Astrocyte (in vitro differentiated cells and primary cell): ENCODE measurements around the gene DDR2. TPM values are rescaled to one million over a fixed set of nuclear protein-coding genes. Genes with fewer than 3 reads are reported as not detected.

Experiments used
- DNase-seq: peaks from one replicate; pipeline ENCODE4 v3.0.0-alpha.2; 2010; ENCODE audit warnings: low read depth
- FAIRE-seq: peaks from 2 replicates; lab custom pipeline; 2011; peaks lifted over from hg19 to GRCh38; lab: Jason Lieb, UNC
- H2AFZ ChIP-seq: 2 replicates; pipeline ENCODE4 v1.6.0; 2012; ENCODE audit warnings: low read depth, low read length, inconsistent platforms
- H3K27ac ChIP-seq: 2 replicates; pipeline ENCODE4 v1.5.1; 2011; ENCODE audit warnings: low read depth, low read length, inconsistent platforms
- H3K27me3 ChIP-seq: 2 replicates; pipeline ENCODE4 v1.6.0; 2011; ENCODE audit warnings: low read length, inconsistent platforms; ENCODE audit not compliant: insufficient read depth
- H3K36me3 ChIP-seq: 2 replicates; pipeline ENCODE4 v1.5.1; 2011; ENCODE audit warnings: low read length, inconsistent platforms; ENCODE audit not compliant: insufficient read depth
- H3K4me1 ChIP-seq: 2 replicates; pipeline ENCODE4 v1.5.1; 2011; ENCODE audit warnings: low read length, inconsistent platforms; ENCODE audit not compliant: insufficient read depth
- H3K4me2 ChIP-seq: 2 replicates; pipeline ENCODE4 v1.6.0; 2012; ENCODE audit warnings: low read length, inconsistent platforms
- H3K4me3 ChIP-seq: 2 replicates; pipeline ENCODE4 v1.5.1; 2011; ENCODE audit warnings: low read depth, mild to moderate bottlenecking, low read length, inconsistent platforms; ENCODE audit not compliant: insufficient read depth
- H3K79me2 ChIP-seq: 2 replicates; pipeline ENCODE4 v1.6.0; 2012; ENCODE audit warnings: mild to moderate bottlenecking, low read length, inconsistent platforms; ENCODE audit not compliant: insufficient read depth
- H3K9ac ChIP-seq: 2 replicates; pipeline ENCODE4 v1.6.0; 2012; ENCODE audit warnings: mild to moderate bottlenecking, low read length, inconsistent platforms
- H3K9me3 ChIP-seq: 2 replicates; pipeline ENCODE4 v1.5.1; 2012; ENCODE audit warnings: low read depth, mild to moderate bottlenecking, low read length, inconsistent platforms; ENCODE audit not compliant: insufficient read depth
- H4K20me1 ChIP-seq: 2 replicates; pipeline ENCODE4 v1.6.0; 2012; ENCODE audit warnings: low read length, inconsistent platforms; ENCODE audit not compliant: insufficient read depth
- H3K27ac Mint-ChIP-seq: one replicate; pipeline ENCODE4 v1.8.0; 2021; ENCODE audit warnings: mild to moderate bottlenecking, mixed read lengths; ENCODE audit not compliant: unreplicated experiment
- H3K27me3 Mint-ChIP-seq: one replicate; pipeline ENCODE4 v1.8.0; 2021; ENCODE audit warnings: low read depth, mixed read lengths; ENCODE audit not compliant: unreplicated experiment
- H3K36me3 Mint-ChIP-seq: one replicate; pipeline ENCODE4 v1.8.0; 2021; ENCODE audit warnings: low read depth, mixed read lengths; ENCODE audit not compliant: unreplicated experiment
- H3K4me1 Mint-ChIP-seq: one replicate; pipeline ENCODE4 v1.8.0; 2021; ENCODE audit warnings: low read depth, mixed read lengths; ENCODE audit not compliant: unreplicated experiment
- H3K4me3 Mint-ChIP-seq: one replicate; pipeline ENCODE4 v1.8.0; 2021; ENCODE audit warnings: mild to moderate bottlenecking, moderate library complexity, mixed read lengths; ENCODE audit not compliant: unreplicated experiment
- H3K9me3 Mint-ChIP-seq: one replicate; pipeline ENCODE4 v1.8.0; 2021; ENCODE audit warnings: mild to moderate bottlenecking, mixed read lengths; ENCODE audit not compliant: unreplicated experiment
- CTCF ChIP-seq: IDR thresholded peaks from 2 replicates; pipeline ENCODE4 v1.5.1; 2011; ENCODE audit warnings: low read depth, mild to moderate bottlenecking, inconsistent platforms, low read length, moderate library complexity; ENCODE audit not compliant: insufficient read depth
- EZH2 ChIP-seq: IDR thresholded peaks from 2 replicates; pipeline ENCODE4 v1.6.1; 2012; ENCODE audit warnings: mild to moderate bottlenecking, low read length, inconsistent platforms; ENCODE audit not compliant: insufficient read depth
- total RNA-seq: library from RNA; stranded (reverse); gene quantifications from 2 replicates; pipeline ENCODE4 v1.2.1, GENCODE V29; 2021

DDR2 gene
- total RNA-seq, 1 donor from 2014 or later: 15.3 TPM

DNA sequence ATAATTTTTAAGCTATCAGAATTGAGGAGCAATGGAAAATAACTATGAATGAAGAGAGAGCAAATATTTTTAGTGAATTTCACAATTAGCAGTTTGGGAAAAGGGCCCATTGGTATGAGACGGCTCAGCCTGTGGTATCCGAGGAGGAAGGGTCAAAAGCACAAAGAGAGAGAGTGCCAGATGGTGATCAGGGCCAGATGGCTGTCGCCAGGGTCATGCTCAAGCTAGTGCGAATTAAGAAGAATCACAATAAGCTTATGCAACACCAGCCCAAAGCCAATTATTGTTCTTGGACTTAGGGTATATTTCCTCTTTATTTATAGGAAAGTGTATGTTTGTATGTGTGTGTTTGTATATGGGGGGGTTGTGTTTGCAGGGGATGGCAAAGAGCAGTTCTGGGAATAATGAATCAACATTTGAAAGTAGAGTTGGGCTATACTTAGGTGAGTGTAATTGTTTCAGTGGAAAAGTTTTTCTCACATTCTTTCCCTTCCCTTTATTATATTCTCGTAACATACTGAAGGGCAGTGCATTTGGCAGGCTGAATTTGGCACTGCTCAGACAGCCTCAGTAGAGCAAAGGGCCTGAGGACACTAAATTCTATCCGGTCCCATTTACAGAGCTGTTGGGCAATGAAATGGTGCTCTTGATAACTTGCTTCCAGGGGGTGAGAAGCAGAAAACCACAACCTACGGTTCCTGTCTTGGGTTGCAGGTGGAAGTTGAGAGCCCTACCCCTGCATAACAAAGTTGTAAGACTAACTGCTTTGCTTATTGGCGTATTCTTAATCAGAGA, 19.5 kb upstream of the DDR2 start:
- Histone ChIP-seq H3K36me3 (peaks cover 10% of the 10 kb centered on the region), H3K79me2 (no peaks in the 10 kb centered on the region), H4K20me1 (no peaks in the 10 kb centered on the region), H3K4me2 (no peak overlapping the region), H3K27ac (no peak overlapping the region), H3K9me3 (no peaks in the 10 kb centered on the region), H3K4me3 (no peak overlapping the region), H2AFZ (no peak overlapping the region), H3K27me3 (no peaks in the 10 kb centered on the region), H3K4me1 (no peaks in the 10 kb centered on the region), H3K9ac (no peak overlapping the region)
- no peak overlapping the region for H3K27ac Mint-ChIP-seq
- FAIRE-seq (no peak), DNase-seq (no peak)
- TF ChIP-seq CTCF: no peak
- no peak for TF ChIP-seq EZH2
- no peaks in the 10 kb centered on the region for H3K27me3 Mint-ChIP-seq
- H3K36me3 Mint-ChIP-seq: peaks cover 5% of the 10 kb centered on the region
- H3K4me3 Mint-ChIP-seq: no peak overlapping the region
- H3K4me1 Mint-ChIP-seq: peaks cover 12% of the 10 kb centered on the region
- peaks cover 5% of the 10 kb centered on the region for H3K9me3 Mint-ChIP-seq

- Mint-ChIP-seq H3K36me3 (peaks cover 5% of the 10 kb centered on the region), H3K27ac (no peak overlapping the region), H3K4me1 (peaks cover 12% of the 10 kb centered on the region), H3K9me3 (peaks cover 5% of the 10 kb centered on the region), H3K4me3 (no peak overlapping the region), H3K27me3 (no peaks in the 10 kb centered on the region)
- no peaks in the 10 kb centered on the region for H3K79me2 ChIP-seq
- H3K4me3 ChIP-seq: no peak overlapping the region
- no peak for FAIRE-seq
- no peaks in the 10 kb centered on the region for H3K9me3 ChIP-seq
- H3K27ac ChIP-seq: no peak overlapping the region
- DNase-seq: no peak
- no peak overlapping the region for H3K9ac ChIP-seq
- peaks cover 5% of the 10 kb centered on the region for H3K36me3 ChIP-seq
- H4K20me1 ChIP-seq: no peaks in the 10 kb centered on the region
- no peak overlapping the region for H3K4me2 ChIP-seq
- TF ChIP-seq EZH2 (no peak), CTCF (no peak)
- H3K27me3 ChIP-seq: no peaks in the 10 kb centered on the region
- H3K4me1 ChIP-seq: no peaks in the 10 kb centered on the region
- H2AFZ ChIP-seq: no peak overlapping the region
Measured at GRCh38 chr1:162616848-162617247, 15.4 kb upstream of the DDR2 start.

DNA sequence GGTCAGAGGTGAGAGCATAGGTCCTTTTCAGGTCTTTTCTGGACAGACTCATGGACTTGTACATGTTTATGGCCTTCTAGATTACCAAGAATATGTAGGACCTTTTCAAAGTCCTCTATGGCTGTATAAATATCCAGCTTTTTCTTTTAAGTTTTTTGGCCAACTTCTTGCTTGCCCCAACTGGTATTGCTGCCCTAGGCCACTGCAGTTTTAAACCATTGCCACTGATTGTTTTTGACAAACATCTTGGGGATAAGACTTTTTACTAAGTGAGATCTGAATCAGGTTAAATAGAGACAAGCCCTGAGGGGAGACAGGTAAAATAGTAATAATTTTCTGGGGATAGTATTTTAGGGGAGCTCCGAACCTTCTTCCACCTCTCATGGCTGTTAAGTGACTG, 14.8 kb upstream of the DDR2 start:
- Mint-ChIP-seq H3K4me3 (no peak overlapping the region), H3K36me3 (peaks cover 5% of the 10 kb centered on the region), H3K27ac (no peak overlapping the region), H3K4me1 (peaks cover 10% of the 10 kb centered on the region), H3K27me3 (no peaks in the 10 kb centered on the region), H3K9me3 (peaks cover 5% of the 10 kb centered on the region)
- no peak overlapping the region for H3K27ac ChIP-seq
- H3K79me2 ChIP-seq: no peaks in the 10 kb centered on the region
- FAIRE-seq (no peak), DNase-seq (no peak)
- no peak overlapping the region for H3K4me2 ChIP-seq
- no peaks in the 10 kb centered on the region for H3K9me3 ChIP-seq
- H3K4me3 ChIP-seq: no peak overlapping the region
- peaks cover 5% of the 10 kb centered on the region for H3K36me3 ChIP-seq
- no peak overlapping the region for H3K9ac ChIP-seq
- no peaks in the 10 kb centered on the region for H3K27me3 ChIP-seq
- TF ChIP-seq EZH2 (no peak), CTCF (no peak)
- no peak overlapping the region for H2AFZ ChIP-seq
- H4K20me1 ChIP-seq: no peaks in the 10 kb centered on the region
- no peaks in the 10 kb centered on the region for H3K4me1 ChIP-seq
